Parathyroid adenoma (tissue), 2 donors: ENCODE results near the gene LMO3.

Experiments
- H2AFZ ChIP-seq: fragments of 300-600 bp; sonication (generic); one replicate; pipeline ENCODE4 v1.7.0; 2017; ENCODE audit warnings: antibody characterized with exemption, mild to moderate bottlenecking
- H3K27ac ChIP-seq: fragments of 300-600 bp; sonication (generic); one replicate; pipeline ENCODE4 v1.7.0; 2017
- H3K27me3 ChIP-seq: fragments of 300-600 bp; sonication (generic); one replicate; pipeline ENCODE4 v1.7.0; 2017; ENCODE audit warnings: low read length; ENCODE audit not compliant: control insufficient read depth, insufficient read depth
- H3K36me3 ChIP-seq: fragments of 300-600 bp; sonication (generic); one replicate; pipeline ENCODE4 v1.7.0; 2017; ENCODE audit warnings: low read length; ENCODE audit not compliant: control insufficient read depth, insufficient read depth
- H3K4me1 ChIP-seq: fragments of 300-600 bp; sonication (generic); one replicate; pipeline ENCODE4 v1.7.0; 2017; ENCODE audit warnings: control low read depth
- H3K4me2 ChIP-seq: fragments of 300-600 bp; sonication (generic); one replicate; pipeline ENCODE4 v1.7.0; 2017; ENCODE audit warnings: low read length
- H3K4me3 ChIP-seq: fragments of 300-600 bp; sonication (generic); one replicate; pipeline ENCODE4 v1.7.0; 2017; ENCODE audit warnings: low read depth, low read length
- H3K79me2 ChIP-seq: fragments of 300-600 bp; sonication (generic); one replicate; pipeline ENCODE4 v1.7.0; 2017; ENCODE audit warnings: control low read depth
- H3K9ac ChIP-seq: fragments of 300-600 bp; sonication (generic); one replicate; pipeline ENCODE4 v1.7.0; 2017; ENCODE audit warnings: mild to moderate bottlenecking
- H3K9me3 ChIP-seq: fragments of 300-600 bp; sonication (generic); one replicate; pipeline ENCODE4 v1.7.0; 2017; ENCODE audit warnings: low read length; ENCODE audit not compliant: control insufficient read depth
- CTCF ChIP-seq: fragments of 300-600 bp; sonication (generic); IDR thresholded peaks from one replicate; pipeline ENCODE4 v1.7.0; 2017; ENCODE audit warnings: antibody characterized with exemption, mild to moderate bottlenecking
- donor health status: primary hyperparathyroidism.

LMO3 gene

GRCh38 chr12:16531621-16532020 is 74.3 kb downstream of the LMO3 start:
- no peaks in the 10 kb centered on the region for H3K4me1 ChIP-seq
- H3K79me2 ChIP-seq, result no peaks in the 10 kb centered on the region
- no peak overlapping the region for H2AFZ ChIP-seq
- no peak for TF ChIP-seq CTCF
- H3K4me2 ChIP-seq, result no peak overlapping the region
- H3K36me3 ChIP-seq, result no peaks in the 10 kb centered on the region
- H3K9ac ChIP-seq, result no peak overlapping the region
- no peaks in the 10 kb centered on the region for H3K27me3 ChIP-seq
- H3K27ac ChIP-seq, result no peak overlapping the region
- no peak overlapping the region for H3K4me3 ChIP-seq
- no peaks in the 10 kb centered on the region for H3K9me3 ChIP-seq

- no peaks in the 10 kb centered on the region for H3K36me3 ChIP-seq
- H3K4me2 ChIP-seq, result no peak overlapping the region
- no peak overlapping the region for H3K4me3 ChIP-seq
- H3K9me3 ChIP-seq, result no peaks in the 10 kb centered on the region
- H3K9ac ChIP-seq, result no peak overlapping the region
- no peak overlapping the region for H3K27ac ChIP-seq
- TF ChIP-seq CTCF, result no peak
- no peaks in the 10 kb centered on the region for H3K79me2 ChIP-seq
- H3K27me3 ChIP-seq, result no peaks in the 10 kb centered on the region
- H2AFZ ChIP-seq, result no peak overlapping the region
- H3K4me1 ChIP-seq, result no peaks in the 10 kb centered on the region
Observed at GRCh38 chr12:16530268-16530850, 75.6 kb downstream of the LMO3 start.

DNA sequence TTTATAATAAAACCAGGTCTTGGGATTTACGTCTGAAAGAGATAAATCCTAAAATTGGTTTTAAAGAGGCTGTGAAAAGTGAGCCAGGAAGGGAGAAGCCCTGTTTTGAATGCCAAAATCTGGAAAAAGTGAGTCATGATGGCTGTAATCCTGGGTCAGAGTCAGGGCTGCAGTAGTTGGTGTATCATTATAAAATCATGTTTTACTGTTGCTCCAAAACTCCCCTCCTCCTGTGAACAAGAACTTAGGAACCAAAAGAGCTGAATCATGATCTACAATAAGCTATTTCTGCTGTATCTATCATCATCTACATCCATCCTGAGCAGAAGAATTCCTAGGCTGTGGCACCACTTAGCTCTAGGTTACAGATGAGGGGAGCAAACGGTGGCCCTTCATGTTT is 79.3 kb downstream of the LMO3 start:
- Histone ChIP-seq H3K27me3 (no peaks in the 10 kb centered on the region), H3K9ac (no peak overlapping the region), H3K36me3 (no peaks in the 10 kb centered on the region), H2AFZ (no peak overlapping the region), H3K27ac (no peak overlapping the region), H3K4me2 (no peak overlapping the region), H3K4me3 (no peak overlapping the region), H3K79me2 (no peaks in the 10 kb centered on the region), H3K9me3 (no peaks in the 10 kb centered on the region), H3K4me1 (no peaks in the 10 kb centered on the region)
- no peak for TF ChIP-seq CTCF

- Histone ChIP-seq H3K27ac (no peak overlapping the region), H3K9ac (no peak overlapping the region), H3K36me3 (no peaks in the 10 kb centered on the region), H3K4me1 (no peaks in the 10 kb centered on the region), H3K4me2 (no peak overlapping the region), H3K27me3 (no peaks in the 10 kb centered on the region), H3K79me2 (no peaks in the 10 kb centered on the region), H3K9me3 (no peaks in the 10 kb centered on the region), H2AFZ (no peak overlapping the region), H3K4me3 (no peak overlapping the region)
- no peak for TF ChIP-seq CTCF
Observed at GRCh38 chr12:16524378-16524777, 81.6 kb downstream of the LMO3 start.

- Histone ChIP-seq H3K27ac (no peak overlapping the region), H3K36me3 (no peaks in the 10 kb centered on the region), H3K4me1 (no peaks in the 10 kb centered on the region), H3K27me3 (no peaks in the 10 kb centered on the region), H3K4me2 (no peak overlapping the region), H3K9me3 (no peaks in the 10 kb centered on the region), H3K4me3 (no peak overlapping the region), H3K79me2 (no peaks in the 10 kb centered on the region), H2AFZ (no peak overlapping the region), H3K9ac (no peak overlapping the region)
- no peak for TF ChIP-seq CTCF
Observed at GRCh38 chr12:16523951-16524331, 82.0 kb downstream of the LMO3 start.
